K562 (cell line): Measurements from ENCODE around the gene SZT2. TPM values are rescaled to one million over a fixed set of nuclear protein-coding genes. Genes with fewer than 3 reads are reported as not detected.

Experiments
- ATAC-seq: fragments of 200-7000 bp; cut with Tn5 transposase; 3 replicates; pipeline ENCODE4 v1.9.1; 2020; ENCODE audit warnings: moderate library complexity
- Bru-seq: library from RNA; stranded (reverse); fragments of 400-500 nt; gene quantifications from one replicate; lab custom pipeline; 2021; lab: Mats Ljungman, UMichigan
- BruChase-seq, 2 experiments: library from RNA; stranded (reverse); fragments of 400-500 nt; gene quantifications; one replicate each; lab custom pipeline; 2021; lab: Mats Ljungman, UMichigan
- BruUV-seq: library from RNA; stranded (reverse); fragments of 400-500 nt; replicated peaks from 2 replicates; lab custom pipeline; 2021; lab: Mats Ljungman, UMichigan
- CTCF ChIA-PET: fragments of 300-600 bp; formaldehyde crosslinking; extraction: SDS; loops from one replicate; lab custom pipeline; 2021; ENCODE audit warnings: low intra/inter-chr PET ratio; lab: Yijun Ruan, JAX
- POLR2A ChIA-PET: fragments of 300-600, 350-650 bp; sonication (Branson Sonifier 250); formaldehyde crosslinking; extraction: SDS; loops from one replicate; lab custom pipeline; 2021; ENCODE audit warnings: antibody characterized with exemption, inconsistent platforms; lab: Yijun Ruan, JAX
- DNase-seq, 4 experiments: peaks; one replicate each; pipeline versions ENCODE4 v3.0.0 to v3.0.0-alpha.2; 2011 to 2018; ENCODE audit warnings: low spot score in 3 of 4, mixed read lengths in 3 of 4; ENCODE audit errors: extremely low read depth in 1 of 4
- FAIRE-seq: peaks from 2 replicates; lab custom pipeline; 2011; peaks lifted over from hg19 to GRCh38; lab: Jason Lieb, UNC
- H2AFZ ChIP-seq: 2 replicates; pipeline ENCODE4 v1.6.0; 2011; ENCODE audit warnings: low read depth, low read length, control low read depth, inconsistent platforms
- H3K27ac ChIP-seq: fragments of 200-600 bp; 3 replicates; pipeline ENCODE4 v1.8.0; 2011; ENCODE audit warnings: low read depth, mild to moderate bottlenecking, control low read depth, inconsistent platforms, low read length, moderate library complexity, mixed read lengths; ENCODE audit errors: extremely low read depth
- H3K27me3 ChIP-seq, 2 experiments: fragments of 300-600 bp in 1 of 2; 2 replicates in 1 of 2; 3 replicates in 1 of 2; pipeline versions ENCODE4 v1.6.0 to v1.8.0; 2011; ENCODE audit warnings: inconsistent platforms in 2 of 2, low read length in 2 of 2, mild to moderate bottlenecking in 1 of 2, mixed read lengths in 1 of 2, moderate library complexity in 1 of 2; ENCODE audit not compliant: control insufficient read depth in 2 of 2, insufficient read depth in 2 of 2
- H3K36me3 ChIP-seq: fragments of 300-600 bp; 3 replicates; pipeline ENCODE4 v1.8.0; 2011; ENCODE audit warnings: mild to moderate bottlenecking, low read length, inconsistent platforms; ENCODE audit not compliant: control insufficient read depth, insufficient read depth
- H3K4me1 ChIP-seq, 2 experiments: fragments of 200-600 bp in 1 of 2; replicated peaks in 1 of 2; 2 replicates in 1 of 2; 3 replicates in 1 of 2; pipeline versions ENCODE4 v1.5.1 to v1.8.0; 2011; ENCODE audit warnings: inconsistent platforms in 2 of 2, low read length in 2 of 2, mild to moderate bottlenecking in 1 of 2, mixed read lengths in 1 of 2, moderate library complexity in 1 of 2; ENCODE audit not compliant: control insufficient read depth in 2 of 2, insufficient read depth in 2 of 2
- H3K4me2 ChIP-seq: 2 replicates; pipeline ENCODE4 v1.6.1; 2011; ENCODE audit warnings: low read length, control low read depth, inconsistent platforms, mixed read lengths; ENCODE audit not compliant: insufficient read depth
- H3K4me3 ChIP-seq: fragments of 200-600 bp; sonication (generic), shearing (Covaris generic); 2 replicates; pipeline ENCODE4 v1.5.1; 2016; ENCODE audit warnings: control low read depth, inconsistent platforms
- H3K79me2 ChIP-seq: fragments of 200-600 bp; 3 replicates; pipeline ENCODE4 v1.8.0; 2011; ENCODE audit warnings: low read length, inconsistent platforms; ENCODE audit not compliant: control insufficient read depth, insufficient read depth
- H3K9ac ChIP-seq, 2 experiments: 2 replicates each; pipeline versions ENCODE4 v1.6.0 to v1.6.1; 2011; ENCODE audit warnings: low read depth in 2 of 2, low read length in 2 of 2, control low read depth in 1 of 2, inconsistent platforms in 1 of 2, mild to moderate bottlenecking in 1 of 2, mixed read lengths in 1 of 2; ENCODE audit not compliant: insufficient read depth in 1 of 2
- H3K9me1 ChIP-seq: one replicate; pipeline ENCODE4 v1.6.0; 2011; ENCODE audit warnings: inconsistent platforms, mild to moderate bottlenecking, low read length, moderate library complexity; ENCODE audit not compliant: control insufficient read depth, insufficient read depth
- H3K9me3 ChIP-seq: replicated peaks from 2 replicates; pipeline ENCODE4 v1.5.1; 2011; ENCODE audit warnings: low read depth, low read length, inconsistent platforms; ENCODE audit not compliant: control insufficient read depth, insufficient read depth
- H4K20me1 ChIP-seq: replicated peaks from 2 replicates; pipeline ENCODE4 v1.6.1; 2011; ENCODE audit warnings: low read length, inconsistent platforms, mixed read lengths; ENCODE audit not compliant: control insufficient read depth, insufficient read depth
- MGA ChIP-seq: fragments of 450-650 bp; IDR thresholded peaks from 2 replicates; pipeline ENCODE4 v1.6.1; 2016; ENCODE audit warnings: mild to moderate bottlenecking, moderate library complexity
- WGBS: fragments of 100-300 bp; shearing (Covaris generic); methylation state at CpG from one replicate; pipeline ENCODE4 v1.1.6; 2016; ENCODE audit warnings: low coverage, mixed read lengths; ENCODE audit not compliant: insufficient coverage; ENCODE audit errors: missing lambda C conversion rate; 5-methylcytosine and 5-hydroxymethylcytosine counted together
- in situ Hi-C: fragments of 300-500 bp; cut with MboI; formaldehyde crosslinking; loops from 4 replicates; pipeline ENCODE4 v1.15.0; 2018; ENCODE audit warnings: inconsistent platforms, mixed read lengths
- intact Hi-C: fragments of 100-400 bp; cut with micrococcal nuclease; formaldehyde crosslinking; loops from 2 replicates; pipeline ENCODE4 v1.14.2; 2022
- long read RNA-seq, 3 experiments: library from polyadenylated mRNA in 2 of 3; library from RNA in 1 of 3; unstranded in 2 of 3; stranded (forward) in 1 of 3; transcript quantifications; one replicate each; pipeline ENCODE4 v2.0.0, GENCODE V29; 2019 to 2022
- polyA minus RNA-seq, 3 experiments: library from RNA; depleted of rRNA, polyadenylated mRNA; stranded (reverse); fragments of >200 nt; gene quantifications; 2 replicates each; pipeline ENCODE4 v1.2.3, GENCODE V29; 2011
- polyA plus RNA-seq, 8 experiments: library from polyadenylated mRNA; depleted of rRNA in 4 of 8; stranded (reverse) in 5 of 8; unstranded in 3 of 8; fragments of >200 nt; fragmentation: Nextera tagmentation in 2 of 8; fragmentation: Illumina TruSeq in 1 of 8; extraction: Ambion mirVana in 2 of 8; extraction: Trizol in 1 of 8; gene quantifications; 2 replicates each; pipeline versions ENCODE4 v1.2.1 to v1.2.3, GENCODE V29; 2011 to 2014; ENCODE audit warnings: inconsistent platforms in 1 of 8, missing spikeins in 1 of 8
- total RNA-seq, 7 experiments: library from RNA; depleted of rRNA in 6 of 7; stranded (reverse); fragments of >200 nt in 6 of 7; fragmentation: Illumina TruSeq in 2 of 7; extraction: Trizol in 2 of 7; gene quantifications; 2 replicates each; pipeline versions ENCODE4 v1.2.1 to v1.2.3, GENCODE V29; 2011 to 2021; ENCODE audit warnings: low replicate concordance in 1 of 7

Gene SZT2
- 328 and 537 TPM in 2 replicates for total RNA-seq (2011; cell fraction: chromatin; rRNA removed; ENCODE audit: low replicate concordance)
- total RNA-seq (2011; cell fraction: nucleolus; rRNA removed): 162 and 172 TPM in 2 replicates
- 193 and 226 TPM in 2 replicates for total RNA-seq (2011; cell fraction: nucleoplasm; rRNA removed)
- total RNA-seq (2014; rRNA removed): 9.2 and 11.5 TPM in 2 replicates
- total RNA-seq (2014; rRNA removed; fragmentation: Illumina TruSeq; extraction: Trizol): 12.8 and 14.5 TPM in 2 replicates
- total RNA-seq (2015; rRNA removed; fragmentation: Illumina TruSeq; extraction: Trizol): 14.4 and 15.8 TPM in 2 replicates
- total RNA-seq (2021): 27.0 and 31.0 TPM in 2 replicates
- polyA plus RNA-seq (2011; rRNA removed): 9.1 and 14.4 TPM in 2 replicates
- polyA plus RNA-seq (2011; cell fraction: cytosol; rRNA removed): 5.5 and 7.0 TPM in 2 replicates
- polyA plus RNA-seq (2011; cell fraction: nucleus; rRNA removed): 89.3 and 112 TPM in 2 replicates
- polyA plus RNA-seq (2012): 12.1 and 24.7 TPM in 2 replicates
- polyA plus RNA-seq (2014; fragmentation: Illumina TruSeq; extraction: Trizol): 14.7 and 15.1 TPM in 2 replicates
- polyA plus RNA-seq (2014; fragmentation: Nextera tagmentation; extraction: Ambion mirVana): 1 to 10 TPM in 1 of 2 experiments, under 1 TPM in 1; 0.88 to 1.3 TPM
- polyA plus RNA-seq (2014; rRNA removed): 16.7 and 18.4 TPM in 2 replicates
- 54.3 and 67.1 TPM in 2 replicates for polyA minus RNA-seq (2011; rRNA and poly(A)+ RNA removed)
- 8.7 and 15.7 TPM in 2 replicates for polyA minus RNA-seq (2011; cell fraction: cytosol; rRNA and poly(A)+ RNA removed)
- 52.0 and 88.4 TPM in 2 replicates for polyA minus RNA-seq (2011; cell fraction: nucleus; rRNA and poly(A)+ RNA removed)
- Bru-seq, nascent RNA: percentile 67 among the genes with signal in this experiment
- percentile 58 among the genes with signal in this experiment for BruChase-seq, experiment 1, labeled RNA remaining after a 2-hour chase
- BruChase-seq, experiment 2, labeled RNA remaining after a 6-hour chase: percentile 59 among the genes with signal in this experiment
- long read RNA-seq, experiment 1, full-length matches to known transcripts: 1 of 15 reads
- long read RNA-seq, experiment 1, partial matches to known transcripts: 4 of 15 reads
- long read RNA-seq, experiment 1, other reads (novel, unspliced or antisense): 10 of 15 reads
- long read RNA-seq, experiment 2, partial matches to known transcripts: 0 of 4 reads
- long read RNA-seq, experiment 2, other reads (novel, unspliced or antisense): 4 of 4 reads
- long read RNA-seq, experiment 3, partial matches to known transcripts: 1 of 2 reads
- long read RNA-seq, experiment 3, other reads (novel, unspliced or antisense): 1 of 2 reads

DNA sequence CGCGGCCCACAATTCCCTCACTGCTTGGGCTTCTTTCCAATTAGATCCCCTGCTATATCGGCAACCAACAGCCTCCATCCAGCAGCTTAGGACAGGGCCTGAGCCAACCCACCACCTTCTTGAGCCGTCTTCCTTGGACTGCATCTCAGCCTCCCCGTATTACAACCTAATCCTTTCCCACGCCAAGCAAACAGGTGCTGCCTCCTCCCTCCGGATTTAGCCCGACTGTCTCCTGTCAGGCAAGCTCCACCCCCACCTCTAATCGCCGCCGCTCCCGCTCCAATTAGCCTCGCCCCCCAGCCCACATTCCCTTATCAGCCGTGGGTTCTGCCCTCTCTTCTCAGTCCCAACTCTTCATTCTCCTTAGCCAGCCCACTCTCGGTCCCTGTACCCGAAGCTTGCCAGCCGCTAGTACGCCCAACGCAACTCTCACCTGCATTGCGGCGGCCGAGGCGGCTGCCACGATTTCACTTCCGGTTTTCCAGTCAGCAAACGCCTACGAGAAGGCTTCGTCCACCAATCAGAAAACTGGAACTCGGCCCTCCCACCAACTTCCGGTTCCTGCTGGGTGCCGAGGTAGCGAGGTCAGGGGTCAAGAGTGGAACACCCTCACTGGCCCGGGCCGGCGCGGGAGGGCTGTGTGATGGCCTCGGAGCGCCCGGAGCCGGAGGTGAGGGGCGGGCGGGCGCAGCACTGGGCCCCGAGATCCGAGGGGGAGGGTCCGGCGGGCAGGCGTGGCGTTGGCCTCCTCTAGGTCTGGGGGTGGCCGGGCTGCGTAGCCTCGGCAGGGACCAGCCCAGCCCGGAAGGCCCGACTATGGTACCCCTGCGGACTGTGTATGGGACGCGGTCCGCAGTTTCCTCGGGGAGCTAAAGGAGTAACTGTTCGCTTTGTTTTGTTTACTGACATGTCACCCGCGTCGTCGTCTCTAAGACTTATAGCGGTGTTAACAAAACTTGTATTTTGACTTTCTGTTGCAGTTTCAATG is at the start of gene SZT2, which contains the start of gene MED8:
Gene SZT2 (plus strand): TSS at position 574 of the 988 bp plus-strand sequence. CDS start 70 bp downstream, at position 644.
Gene MED8 (minus strand): TSS at position 475 of the 988 bp plus-strand sequence. CDS start 36 bp downstream, at position 439.
- Histone ChIP-seq H3K27ac (peak within 1 kb of the TSS; percentile 85), H3K27me3 (no peaks in the 10 kb centered on the region), H4K20me1 (peaks cover 13% of the 10 kb centered on the region; the same call in 1 of the 2 replicates), H3K4me3 (peak within 1 kb of the TSS; percentile 61), H3K4me2 (peak within 1 kb of the TSS; percentile 99), H3K9me1 (peaks cover 5% of the 10 kb centered on the region), H3K4me1 (peaks cover 0 to 13% of the 10 kb centered on the region in 2 experiments; a peak in 2 of 5 replicates), H2AFZ (peak within 1 kb of the TSS; percentile 91), H3K9me3 (no peaks in the 10 kb centered on the region), H3K36me3 (peaks cover 38% of the 10 kb centered on the region), H3K79me2 (peaks cover 39% of the 10 kb centered on the region), H3K9ac (peak within 1 kb of the TSS; percentile 92 to 96)
- WGBS: under 1% methylated on average over 63 of the region's 65 CpGs
- ChIA-PET CTCF (no interaction called here), POLR2A (interaction anchor here (0.8 to 7.2 kb wide), 17 partner anchors 8 to 545 kb away, joined by 3 to 72 read pairs (median 4); partner anchors contain the start of genes CDC20 and ELOVL1)
- ATAC-seq (peak; percentile 98), DNase-seq (peak; percentile 98 to 99 (median 98)), FAIRE-seq (peak; percentile 91)
- in situ Hi-C loops: no loop called here
- intact Hi-C loops: no loop called here
- BruUV-seq: no TSS peak
- TF ChIP-seq MGA: no peak
